Measurements from ENCODE around the gene COL27A1. TPM values are rescaled to one million over a fixed set of nuclear protein-coding genes. Genes with fewer than 3 reads are reported as not detected.

Gene COL27A1
- polyA plus RNA-seq, 1 of the 3 experiments (the other 2 are of a cell fraction): 8.7 TPM

DNA sequence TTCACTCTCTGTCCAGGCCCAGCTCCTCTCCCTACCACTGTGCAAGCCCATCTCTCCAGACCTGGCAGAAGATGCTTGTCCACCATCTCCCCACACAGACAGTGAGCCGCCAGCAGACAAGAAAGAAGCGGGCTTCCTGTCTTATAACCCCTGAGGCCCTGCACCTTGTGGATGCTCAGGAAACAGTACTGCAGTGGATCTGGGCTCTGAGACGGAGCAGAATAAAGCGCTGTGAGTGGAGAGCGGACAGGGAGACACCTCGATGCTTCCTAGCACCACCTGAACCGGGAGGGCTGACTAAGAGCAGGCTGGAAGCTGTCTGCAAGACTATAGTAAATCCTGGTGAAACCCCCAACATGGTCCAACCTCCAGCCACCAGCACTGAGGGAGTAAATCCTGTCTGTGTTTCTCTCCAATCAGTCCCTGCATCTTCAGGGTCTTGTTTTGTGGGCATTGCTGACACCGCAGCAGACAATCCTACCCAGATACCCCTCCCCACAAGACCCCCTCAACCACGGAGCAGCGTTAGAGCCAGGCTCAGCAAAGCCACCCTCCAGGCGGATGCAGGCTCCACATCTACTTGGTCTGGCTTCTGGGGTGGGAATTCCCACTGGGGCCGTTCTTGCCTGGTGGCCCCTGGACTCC, 193.0 kb downstream of the COL27A1 start:
- no peaks in the 10 kb centered on the region for H3K9me3 ChIP-seq
- peak overlapping the region; percentile 42; the same call in 1 of the 2 replicates for H3K9ac ChIP-seq
- H3K9me2 ChIP-seq: no peaks in the 10 kb centered on the region
- no peak overlapping the region for H3K4me3 ChIP-seq (ENCODE audit: low read depth in 2 of 2, low read length in 1 of 2)
- peaks cover 3 to 15% of the 10 kb centered on the region in 2 experiments; a peak in 3 of 4 replicates for H3K4me1 ChIP-seq (ENCODE audit: control insufficient read depth in 1 of 2, insufficient read depth in 2 of 2, low read depth in 1 of 2, low read length in 1 of 2)
- H3F3A ChIP-seq (replicated peaks; ENCODE audit: insufficient read depth): peaks cover 10% of the 10 kb centered on the region
- no peak for DNase-seq
- peak overlapping the region in 1 of 2 experiments; percentile 85; a peak in 2 of 4 replicates for H3K27ac ChIP-seq (ENCODE audit: low read depth in 2 of 2, low read length in 1 of 2)
- no peaks in the 10 kb centered on the region for H3K36me3 ChIP-seq (replicated peaks in 1 of 2; ENCODE audit: control insufficient read depth in 1 of 2, insufficient read depth in 2 of 2, low read length in 1 of 2)
- peak overlapping the region; percentile 58; the same call in 1 of the 2 replicates for H2AFZ ChIP-seq (ENCODE audit: low read depth)
- H3K27me3 ChIP-seq (ENCODE audit: insufficient read depth): no peaks in the 10 kb centered on the region
- WGBS (ENCODE audit: low lambda C conversion rate): 77% methylated on average over 9 of the region's 12 CpGs
- TF ChIP-seq TAF1 (IDR thresholded peaks at IDR 0.05; ENCODE audit: borderline replicate concordance, low read depth, low read length) (no peak), EZH2phosphoT487 (IDR thresholded peaks at IDR 0.05; ENCODE audit: borderline replicate concordance, low read depth) (no peak), SIN3A (IDR thresholded peaks at IDR 0.05; ENCODE audit: borderline replicate concordance, low read depth, low read length) (no peak), GABPA (IDR thresholded peaks at IDR 0.05; ENCODE audit: low read depth) (no peak), TEAD4 (IDR thresholded peaks at IDR 0.05; ENCODE audit: borderline replicate concordance, insufficient read depth) (no peak), ELF1 (IDR thresholded peaks at IDR 0.05) (no peak), EP300 (IDR thresholded peaks at IDR 0.05; ENCODE audit: borderline replicate concordance in 1 of 2, low read depth in 1 of 2, low read length in 1 of 2) (no peak), FOXM1 (IDR thresholded peaks at IDR 0.05; ENCODE audit: low read depth) (no peak), RAD21 (IDR thresholded peaks at IDR 0.05; ENCODE audit: low read length) (no peak), POLR2AphosphoS5 (IDR thresholded peaks at IDR 0.05; ENCODE audit: low read depth, low read length) (no peak), TCF12 (IDR thresholded peaks at IDR 0.05) (no peak)
- TF ChIP-seq, protein P1, sequence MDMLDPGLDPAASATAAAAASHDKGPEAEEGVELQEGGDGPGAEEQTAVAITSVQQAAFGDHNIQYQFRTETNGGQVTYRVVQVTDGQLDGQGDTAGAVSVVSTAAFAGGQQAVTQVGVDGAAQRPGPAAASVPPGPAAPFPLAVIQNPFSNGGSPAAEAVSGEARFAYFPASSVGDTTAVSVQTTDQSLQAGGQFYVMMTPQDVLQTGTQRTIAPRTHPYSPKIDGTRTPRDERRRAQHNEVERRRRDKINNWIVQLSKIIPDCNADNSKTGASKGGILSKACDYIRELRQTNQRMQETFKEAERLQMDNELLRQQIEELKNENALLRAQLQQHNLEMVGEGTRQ (IDR thresholded peaks at IDR 0.05; ENCODE audit: borderline replicate concordance, low read depth, low read length): no peak
- TF ChIP-seq, protein P2, sequence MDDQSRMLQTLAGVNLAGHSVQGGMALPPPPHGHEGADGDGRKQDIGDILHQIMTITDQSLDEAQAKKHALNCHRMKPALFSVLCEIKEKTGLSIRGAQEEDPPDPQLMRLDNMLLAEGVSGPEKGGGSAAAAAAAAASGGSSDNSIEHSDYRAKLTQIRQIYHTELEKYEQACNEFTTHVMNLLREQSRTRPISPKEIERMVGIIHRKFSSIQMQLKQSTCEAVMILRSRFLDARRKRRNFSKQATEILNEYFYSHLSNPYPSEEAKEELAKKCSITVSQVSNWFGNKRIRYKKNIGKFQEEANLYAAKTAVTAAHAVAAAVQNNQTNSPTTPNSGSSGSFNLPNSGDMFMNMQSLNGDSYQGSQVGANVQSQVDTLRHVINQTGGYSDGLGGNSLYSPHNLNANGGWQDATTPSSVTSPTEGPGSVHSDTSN (IDR thresholded peaks at IDR 0.05): no peak
- H4K20me1 ChIP-seq (ENCODE audit: insufficient read depth): no peaks in the 10 kb centered on the region
- H3K79me2 ChIP-seq (ENCODE audit: insufficient read depth): no peaks in the 10 kb centered on the region
- peak overlapping the region; percentile 50; the same call in 1 of the 2 replicates for H3K4me2 ChIP-seq
- ChIA-PET CTCF (no interaction called here), POLR2A (no interaction called here)

DNA sequence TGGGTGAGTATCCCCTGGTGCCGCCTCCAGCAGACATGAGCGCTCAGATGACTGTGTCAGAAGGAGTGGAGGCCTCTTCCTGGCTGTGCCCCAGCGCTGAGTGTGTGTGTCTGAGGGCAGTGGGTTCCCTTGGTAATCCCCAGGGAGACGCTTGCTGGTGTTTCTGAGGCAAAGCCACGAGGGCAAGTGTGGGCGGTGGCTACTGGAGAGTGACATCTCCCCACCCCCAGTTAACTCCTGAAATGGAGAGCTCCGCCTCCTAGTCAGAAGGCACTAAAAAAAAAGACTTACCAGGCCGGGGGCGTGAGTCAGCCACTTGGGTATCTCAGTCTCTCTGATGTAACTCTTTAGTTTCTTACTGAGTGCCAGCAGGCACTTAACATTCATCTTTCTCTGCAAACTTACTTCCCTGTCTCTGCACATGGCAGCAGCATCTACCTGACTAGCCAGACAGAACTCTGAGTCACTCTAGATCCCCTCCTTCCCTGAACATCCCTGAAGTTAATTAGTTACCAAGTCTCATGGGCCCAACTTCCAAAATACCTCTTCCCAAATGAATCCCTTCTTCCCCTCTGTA, 193.7 kb downstream of the COL27A1 start:
- no peaks in the 10 kb centered on the region for H4K20me1 ChIP-seq (ENCODE audit: insufficient read depth)
- no peak for DNase-seq
- 7% methylated on average over 6 of the region's 9 CpGs for WGBS (ENCODE audit: low lambda C conversion rate)
- H3K27me3 ChIP-seq (ENCODE audit: insufficient read depth): no peaks in the 10 kb centered on the region
- no peaks in the 10 kb centered on the region for H3K9me2 ChIP-seq
- H3F3A ChIP-seq (replicated peaks; ENCODE audit: insufficient read depth): peaks cover 10% of the 10 kb centered on the region
- peaks cover 0 to 15% of the 10 kb centered on the region in 2 experiments; a peak in 3 of 4 replicates for H3K4me1 ChIP-seq (ENCODE audit: control insufficient read depth in 1 of 2, insufficient read depth in 2 of 2, low read depth in 1 of 2, low read length in 1 of 2)
- ChIA-PET CTCF (no interaction called here), POLR2A (no interaction called here)
- no peaks in the 10 kb centered on the region for H3K79me2 ChIP-seq (ENCODE audit: insufficient read depth)
- peak overlapping the region; percentile 59 for H3K4me2 ChIP-seq
- H3K36me3 ChIP-seq (replicated peaks in 1 of 2; ENCODE audit: control insufficient read depth in 1 of 2, insufficient read depth in 2 of 2, low read length in 1 of 2): no peaks in the 10 kb centered on the region
- H3K27ac ChIP-seq (ENCODE audit: low read depth in 2 of 2, low read length in 1 of 2): peak overlapping the region in 1 of 2 experiments; percentile 85; a peak in 2 of 4 replicates
- H3K4me3 ChIP-seq (ENCODE audit: low read depth in 2 of 2, low read length in 1 of 2): no peak overlapping the region
- no peaks in the 10 kb centered on the region for H3K9me3 ChIP-seq
- H2AFZ ChIP-seq (ENCODE audit: low read depth): peak overlapping the region; percentile 76
- peak overlapping the region; percentile 42; the same call in 1 of the 2 replicates for H3K9ac ChIP-seq
- peak; percentile 25; the same call in 1 of the 2 replicates for TF ChIP-seq POLR2AphosphoS5 (IDR thresholded peaks at IDR 0.05; ENCODE audit: low read depth, low read length)
- peak; percentile 78 for TF ChIP-seq FOSL2 (IDR thresholded peaks at IDR 0.05; ENCODE audit: borderline replicate concordance, low read depth)
- TF ChIP-seq SIN3A (IDR thresholded peaks at IDR 0.05; ENCODE audit: borderline replicate concordance, low read depth, low read length): peak; percentile 7; the same call in 1 of the 2 replicates
- peak; percentile 13; the same call in 1 of the 2 replicates for TF ChIP-seq TAF1 (IDR thresholded peaks at IDR 0.05; ENCODE audit: borderline replicate concordance, low read depth, low read length)
- TF ChIP-seq EP300 (IDR thresholded peaks at IDR 0.05; ENCODE audit: borderline replicate concordance in 1 of 2, low read depth in 1 of 2, low read length in 1 of 2): no peak
- TF ChIP-seq, protein P3, sequence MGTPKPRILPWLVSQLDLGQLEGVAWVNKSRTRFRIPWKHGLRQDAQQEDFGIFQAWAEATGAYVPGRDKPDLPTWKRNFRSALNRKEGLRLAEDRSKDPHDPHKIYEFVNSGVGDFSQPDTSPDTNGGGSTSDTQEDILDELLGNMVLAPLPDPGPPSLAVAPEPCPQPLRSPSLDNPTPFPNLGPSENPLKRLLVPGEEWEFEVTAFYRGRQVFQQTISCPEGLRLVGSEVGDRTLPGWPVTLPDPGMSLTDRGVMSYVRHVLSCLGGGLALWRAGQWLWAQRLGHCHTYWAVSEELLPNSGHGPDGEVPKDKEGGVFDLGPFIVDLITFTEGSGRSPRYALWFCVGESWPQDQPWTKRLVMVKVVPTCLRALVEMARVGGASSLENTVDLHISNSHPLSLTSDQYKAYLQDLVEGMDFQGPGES (IDR thresholded peaks at IDR 0.05; ENCODE audit: low read depth, low read length): no peak
- no peak for TF ChIP-seq GATA2 (CRISPR knock-in tag; IDR thresholded peaks at IDR 0.05)
- TF ChIP-seq RFX5 (IDR thresholded peaks at IDR 0.05; ENCODE audit: low read length): no peak
- no peak for TF ChIP-seq ELF1 (IDR thresholded peaks at IDR 0.05)
- no peak for TF ChIP-seq RAD21 (IDR thresholded peaks at IDR 0.05; ENCODE audit: low read length)
- TF ChIP-seq NFIC (IDR thresholded peaks at IDR 0.05; ENCODE audit: borderline replicate concordance): no peak
- no peak for TF ChIP-seq FOXM1 (IDR thresholded peaks at IDR 0.05; ENCODE audit: low read depth)
- TF ChIP-seq YY1 (IDR thresholded peaks at IDR 0.05; ENCODE audit: low read depth): no peak
- TF ChIP-seq, protein P4, sequence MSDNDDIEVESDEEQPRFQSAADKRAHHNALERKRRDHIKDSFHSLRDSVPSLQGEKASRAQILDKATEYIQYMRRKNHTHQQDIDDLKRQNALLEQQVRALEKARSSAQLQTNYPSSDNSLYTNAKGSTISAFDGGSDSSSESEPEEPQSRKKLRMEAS (IDR thresholded peaks at IDR 0.05; ENCODE audit: low read depth): peak; percentile 68
- no peak for TF ChIP-seq TEAD4 (IDR thresholded peaks at IDR 0.05; ENCODE audit: borderline replicate concordance, insufficient read depth)
- TF ChIP-seq RCOR1 (IDR thresholded peaks at IDR 0.05; ENCODE audit: low read length): no peak
- TF ChIP-seq MEF2A (IDR thresholded peaks at IDR 0.05; ENCODE audit: borderline replicate concordance, low read depth): no peak
